ENCODE data around the gene ANK3. TPM values are rescaled to one million over a fixed set of nuclear protein-coding genes. Genes with fewer than 3 reads are reported as not detected.
A peak's percentile ranks its signal among the peaks of the same experiment; 100 is the strongest.

The ANK3 gene
- total and polyA plus RNA-seq, 2 donors (not counting 3 experiments of a cell fraction or from before 2014, with no cell fraction given) = 0.88 to 8.5 TPM

- no peak for TF ChIP-seq CTCF (IDR thresholded peaks at IDR 0.05; ENCODE audit: extremely low read depth in 1 of 2, insufficient read depth in 1 of 2, low read depth in 1 of 2, low read length in 2 of 2)
- no peak for TF ChIP-seq POLR2AphosphoS5 (IDR thresholded peaks at IDR 0.05; ENCODE audit: insufficient read depth, low read depth, low read length)
- Histone ChIP-seq H3K9me3 (replicated peaks; ENCODE audit: control insufficient read depth, insufficient read depth, low read length) (no peaks in the 10 kb centered on the region), H4K20me1 (replicated peaks; ENCODE audit: control insufficient read depth, extremely low read depth, insufficient read depth, low read length) (no peaks in the 10 kb centered on the region), H2AFZ (ENCODE audit: low read depth, low read length) (no peak overlapping the region), H3K9me1 (replicated peaks; ENCODE audit: control insufficient read depth, extremely low read depth, insufficient read depth, low read length) (no peaks in the 10 kb centered on the region), H3K4me3 (replicated peaks in 1 of 3; ENCODE audit: insufficient read depth in 1 of 3, low read depth in 1 of 3, low read length in 3 of 3) (no peak overlapping the region), H3K4me1 (ENCODE audit: control insufficient read depth, extremely low read depth, insufficient read depth, low read length) (peaks cover 37% of the 10 kb centered on the region), H3K27ac (ENCODE audit: insufficient read depth, low read depth, low read length) (no peak overlapping the region), H3K9ac (replicated peaks; ENCODE audit: extremely low read depth, insufficient read depth, low read length) (no peak overlapping the region), H3K27me3 (ENCODE audit: control insufficient read depth in 2 of 2, insufficient read depth in 2 of 2, low read length in 2 of 2) (no peaks in the 10 kb centered on the region), H3K4me2 (ENCODE audit: insufficient read depth, low read length) (no peak overlapping the region), H3K79me2 (ENCODE audit: control insufficient read depth, insufficient read depth, low read length) (no peaks in the 10 kb centered on the region), H3K36me3 (ENCODE audit: control insufficient read depth in 2 of 2, extremely low read depth in 1 of 2, insufficient read depth in 2 of 2, low read length in 2 of 2) (no peaks in the 10 kb centered on the region)
- intact Hi-C loops (cut with micrococcal nuclease) = no loop called here
- DNase-seq (ENCODE audit: low read depth, low spot score) (no peak), FAIRE-seq (no peak)
- no TSS peak for BruUV-seq (replicated peaks)
- POLR2A ChIA-PET = no interaction called here
- CTCF ChIA-PET = interaction anchor here (1.0 to 1.6 kb wide), 6 partner anchors 95 to 331 kb away, joined by 3 to 5 read pairs (median 4); no protein-coding TSS in a partner anchor
- dilution Hi-C loops (cut with MboI; ENCODE audit: extremely low pct_ligation_motif_present, low sequenced_read_pairs) = no loop called here
Measured at GRCh38 chr10:60430836-60431597, 41.3 kb upstream of the ANK3 start.

GRCh38 chr10:60430017-60430416 is 40.3 kb upstream of the ANK3 start:
- H2AFZ ChIP-seq (ENCODE audit: low read depth, low read length) = peak overlapping the region; percentile 53
- no peaks in the 10 kb centered on the region for H3K36me3 ChIP-seq (ENCODE audit: control insufficient read depth in 2 of 2, extremely low read depth in 1 of 2, insufficient read depth in 2 of 2, low read length in 2 of 2)
- ChIA-PET POLR2A (no interaction called here), CTCF (interaction anchor here (0.9 to 1.5 kb wide), 7 partner anchors 12 to 330 kb away, joined by 3 to 8 read pairs (median 4); no protein-coding TSS in a partner anchor)
- no peak overlapping the region for H3K9ac ChIP-seq (replicated peaks; ENCODE audit: extremely low read depth, insufficient read depth, low read length)
- TF ChIP-seq CTCF (IDR thresholded peaks at IDR 0.05; ENCODE audit: extremely low read depth in 1 of 2, insufficient read depth in 1 of 2, low read depth in 1 of 2, low read length in 2 of 2) (no peak), GATA2 (IDR thresholded peaks at IDR 0.05; ENCODE audit: insufficient read depth, insufficient read length, low read depth, low read length) (no peak), MAX (IDR thresholded peaks at IDR 0.05; ENCODE audit: insufficient read depth, insufficient read length) (no peak), EZH2 (IDR thresholded peaks at IDR 0.05; ENCODE audit: borderline replicate concordance, low read depth, low read length, severe bottlenecking) (no peak), POLR2AphosphoS5 (IDR thresholded peaks at IDR 0.05; ENCODE audit: insufficient read depth, low read depth, low read length) (no peak), MYC (IDR thresholded peaks at IDR 0.05; ENCODE audit: low read depth, low read length) (no peak), FOS (IDR thresholded peaks at IDR 0.05; ENCODE audit: borderline replicate concordance, insufficient read depth, low read length) (no peak), JUN (IDR thresholded peaks at IDR 0.05; ENCODE audit: borderline replicate concordance, insufficient read depth, insufficient read length, low read depth) (no peak), POLR2A (IDR thresholded peaks at IDR 0.05; ENCODE audit: low read depth, low read length) (no peak)
- no peaks in the 10 kb centered on the region for H3K27me3 ChIP-seq (ENCODE audit: control insufficient read depth in 2 of 2, insufficient read depth in 2 of 2, low read length in 2 of 2)
- no peaks in the 10 kb centered on the region for H3K79me2 ChIP-seq (ENCODE audit: control insufficient read depth, insufficient read depth, low read length)
- no peak overlapping the region for H3K4me2 ChIP-seq (ENCODE audit: insufficient read depth, low read length)
- peak overlapping the region; percentile 57 for H3K27ac ChIP-seq (ENCODE audit: insufficient read depth, low read depth, low read length)
- BruUV-seq (replicated peaks) = no TSS peak
- H3K9me3 ChIP-seq (replicated peaks; ENCODE audit: control insufficient read depth, insufficient read depth, low read length) = no peaks in the 10 kb centered on the region
- dilution Hi-C loops (cut with MboI; ENCODE audit: extremely low pct_ligation_motif_present, low sequenced_read_pairs) = no loop called here
- peaks cover 47% of the 10 kb centered on the region for H3K4me1 ChIP-seq (ENCODE audit: control insufficient read depth, extremely low read depth, insufficient read depth, low read length)
- H3K9me1 ChIP-seq (replicated peaks; ENCODE audit: control insufficient read depth, extremely low read depth, insufficient read depth, low read length) = no peaks in the 10 kb centered on the region
- DNase-seq (ENCODE audit: low read depth, low spot score) (peak; percentile 73), FAIRE-seq (peak; percentile 70)
- H4K20me1 ChIP-seq (replicated peaks; ENCODE audit: control insufficient read depth, extremely low read depth, insufficient read depth, low read length) = no peaks in the 10 kb centered on the region
- H3K4me3 ChIP-seq (replicated peaks in 1 of 3; ENCODE audit: insufficient read depth in 1 of 3, low read depth in 1 of 3, low read length in 3 of 3) = no peak overlapping the region
- intact Hi-C loops (cut with micrococcal nuclease) = no loop called here
